ENCODE results near the gene CCDC146. TPM values are rescaled to one million over a fixed set of nuclear protein-coding genes. Genes with fewer than 3 reads are reported as not detected.
A peak's percentile ranks its signal among the peaks of the same experiment; 100 is the strongest.

The CCDC146 gene
- total and polyA plus RNA-seq, 4 donors, result 8.9 to 28.3 (median 17.8) TPM

GRCh38 chr7:77309714-77310220 is 187.4 kb downstream of the CCDC146 start:
- H3K27me3 ChIP-seq (ENCODE audit: control insufficient read depth in 1 of 2, insufficient read depth in 2 of 2, low read length in 1 of 2), result no peaks in the 10 kb centered on the region
- no peaks in the 10 kb centered on the region for H3K9me3 ChIP-seq (ENCODE audit: control insufficient read depth, low read length)
- intact Hi-C loops (cut with DNase I), result loop anchor here in 1 of 2 donors (5.0 kb wide), 1 partner anchor 32 kb away; no protein-coding TSS in a partner anchor
- no peaks in the 10 kb centered on the region for H3K36me3 ChIP-seq (ENCODE audit: control insufficient read depth in 1 of 2, insufficient read depth in 2 of 2, low read length in 1 of 2)
- H3K4me1 ChIP-seq (ENCODE audit: control insufficient read depth in 1 of 2, insufficient read depth in 2 of 2, low read length in 2 of 2), result peaks cover 0 to 19% of the 10 kb centered on the region in 2 donors
- 50 to 61% methylated on average over 1 of the region's 1 CpG for WGBS, 2 donors
- no peak overlapping the region for H3K4me3 ChIP-seq (ENCODE audit: low read length in 2 of 2)
- no peak overlapping the region for H3K27ac ChIP-seq (ENCODE audit: low read depth in 1 of 2, low read length in 2 of 2)
- ATAC-seq (ENCODE audit: low FRiP score), result no peak
- DNase-seq, result no peak

- Histone ChIP-seq H3K4me1 (ENCODE audit: control insufficient read depth in 1 of 2, insufficient read depth in 2 of 2, low read length in 2 of 2) (peaks cover 0 to 27% of the 10 kb centered on the region in 2 donors), H3K4me3 (ENCODE audit: low read length in 2 of 2) (no peak overlapping the region), H3K9me3 (ENCODE audit: control insufficient read depth, low read length) (no peaks in the 10 kb centered on the region), H3K27ac (ENCODE audit: low read depth in 1 of 2, low read length in 2 of 2) (no peak overlapping the region), H3K27me3 (ENCODE audit: control insufficient read depth in 1 of 2, insufficient read depth in 2 of 2, low read length in 1 of 2) (no peaks in the 10 kb centered on the region), H3K36me3 (ENCODE audit: control insufficient read depth in 1 of 2, insufficient read depth in 2 of 2, low read length in 1 of 2) (no peaks in the 10 kb centered on the region)
- DNase-seq (no peak), ATAC-seq (ENCODE audit: low FRiP score) (no peak)
- intact Hi-C loops (cut with DNase I), result loop anchor here in 1 of 2 donors (5.0 kb wide), 1 partner anchor 34 kb away; no protein-coding TSS in a partner anchor
- WGBS, 2 donors, result 73 to 80% methylated on average over 5 of the region's 5 CpGs
Observed at GRCh38 chr7:77310982-77311381, 188.6 kb downstream of the CCDC146 start.

- Histone ChIP-seq H3K36me3 (ENCODE audit: control insufficient read depth in 1 of 2, insufficient read depth in 2 of 2, low read length in 1 of 2) (no peaks in the 10 kb centered on the region), H3K27ac (ENCODE audit: low read depth in 1 of 2, low read length in 2 of 2) (peak overlapping the region; percentile 2 to 71), H3K9me3 (ENCODE audit: control insufficient read depth, low read length) (no peaks in the 10 kb centered on the region), H3K4me3 (ENCODE audit: low read length in 2 of 2) (no peak overlapping the region), H3K27me3 (ENCODE audit: control insufficient read depth in 1 of 2, insufficient read depth in 2 of 2, low read length in 1 of 2) (no peaks in the 10 kb centered on the region), H3K4me1 (ENCODE audit: control insufficient read depth in 1 of 2, insufficient read depth in 2 of 2, low read length in 2 of 2) (peaks cover 0 to 27% of the 10 kb centered on the region in 2 donors)
- DNase-seq (no peak), ATAC-seq (ENCODE audit: low FRiP score) (no peak)
- 2 to 7% methylated on average over 2 of the region's 2 CpGs for WGBS, 2 donors
- intact Hi-C loops (cut with DNase I), result loop anchor here in 1 of 2 donors (5.0 kb wide), 1 partner anchor 36 kb away; no protein-coding TSS in a partner anchor
Observed at GRCh38 chr7:77313085-77313484, 190.7 kb downstream of the CCDC146 start.

- no peak for DNase-seq
- Histone ChIP-seq H3K27me3 (ENCODE audit: control insufficient read depth in 1 of 2, insufficient read depth in 2 of 2, low read length in 1 of 2) (no peaks in the 10 kb centered on the region), H3K9me3 (ENCODE audit: control insufficient read depth, low read length) (no peaks in the 10 kb centered on the region), H3K4me3 (ENCODE audit: low read length in 2 of 2) (no peak overlapping the region), H3K36me3 (ENCODE audit: control insufficient read depth in 1 of 2, insufficient read depth in 2 of 2, low read length in 1 of 2) (no peaks in the 10 kb centered on the region), H3K4me1 (ENCODE audit: control insufficient read depth in 1 of 2, insufficient read depth in 2 of 2, low read length in 2 of 2) (peaks cover 0 to 27% of the 10 kb centered on the region in 2 donors), H3K27ac (ENCODE audit: low read depth in 1 of 2, low read length in 2 of 2) (peak overlapping the region; percentile 59 to 60)
- no peak for ATAC-seq (ENCODE audit: low FRiP score)
- intact Hi-C loops (cut with DNase I), result loop anchor here in 1 of 2 donors (5.0 kb wide), 1 partner anchor 37 kb away; no protein-coding TSS in a partner anchor
- 23 to 26% methylated on average over 5 of the region's 5 CpGs for WGBS, 2 donors
Observed at GRCh38 chr7:77313876-77314480, 191.6 kb downstream of the CCDC146 start.

GRCh38 chr7:77315182-77315591 is 192.8 kb downstream of the CCDC146 start:
- no peaks in the 10 kb centered on the region for H3K9me3 ChIP-seq (ENCODE audit: control insufficient read depth, low read length)
- peaks cover 0 to 27% of the 10 kb centered on the region in 2 donors for H3K4me1 ChIP-seq (ENCODE audit: control insufficient read depth in 1 of 2, insufficient read depth in 2 of 2, low read length in 2 of 2)
- no peaks in the 10 kb centered on the region for H3K27me3 ChIP-seq (ENCODE audit: control insufficient read depth in 1 of 2, insufficient read depth in 2 of 2, low read length in 1 of 2)
- no peaks in the 10 kb centered on the region for H3K36me3 ChIP-seq (ENCODE audit: control insufficient read depth in 1 of 2, insufficient read depth in 2 of 2, low read length in 1 of 2)
- WGBS, 2 donors, result 46 to 49% methylated on average over 3 of the region's 3 CpGs
- DNase-seq, result peak in 1 of 2 donors; percentile 61
- no peak overlapping the region for H3K27ac ChIP-seq (ENCODE audit: low read depth in 1 of 2, low read length in 2 of 2)
- ATAC-seq (ENCODE audit: low FRiP score), result peak; percentile 74
- no peak overlapping the region for H3K4me3 ChIP-seq (ENCODE audit: low read length in 2 of 2)
- intact Hi-C loops (cut with DNase I), result loop anchor here in 1 of 2 donors (5.0 kb wide), 1 partner anchor 133 kb away; no protein-coding TSS in a partner anchor

- H3K36me3 ChIP-seq (ENCODE audit: control insufficient read depth in 1 of 2, insufficient read depth in 2 of 2, low read length in 1 of 2), result no peaks in the 10 kb centered on the region
- no peak for ATAC-seq (ENCODE audit: low FRiP score)
- H3K9me3 ChIP-seq (ENCODE audit: control insufficient read depth, low read length), result no peaks in the 10 kb centered on the region
- DNase-seq, result no peak
- no peaks in the 10 kb centered on the region for H3K27me3 ChIP-seq (ENCODE audit: control insufficient read depth in 1 of 2, insufficient read depth in 2 of 2, low read length in 1 of 2)
- intact Hi-C loops (cut with DNase I), result loop anchor here in 1 of 2 donors (5.0 kb wide), 1 partner anchor 134 kb away; no protein-coding TSS in a partner anchor
- H3K27ac ChIP-seq (ENCODE audit: low read depth in 1 of 2, low read length in 2 of 2), result no peak overlapping the region
- H3K4me1 ChIP-seq (ENCODE audit: control insufficient read depth in 1 of 2, insufficient read depth in 2 of 2, low read length in 2 of 2), result peaks cover 0 to 28% of the 10 kb centered on the region in 2 donors
- no peak overlapping the region for H3K4me3 ChIP-seq (ENCODE audit: low read length in 2 of 2)
- WGBS, 2 donors, result 75 to 82% methylated on average over 2 of the region's 2 CpGs
Observed at GRCh38 chr7:77316219-77316978, 194.0 kb downstream of the CCDC146 start.

GRCh38 chr7:77318019-77318418 is 195.6 kb downstream of the CCDC146 start:
- Histone ChIP-seq H3K27ac (ENCODE audit: low read depth in 1 of 2, low read length in 2 of 2) (no peak overlapping the region), H3K36me3 (ENCODE audit: control insufficient read depth in 1 of 2, insufficient read depth in 2 of 2, low read length in 1 of 2) (no peaks in the 10 kb centered on the region), H3K27me3 (ENCODE audit: control insufficient read depth in 1 of 2, insufficient read depth in 2 of 2, low read length in 1 of 2) (no peaks in the 10 kb centered on the region), H3K4me1 (ENCODE audit: control insufficient read depth in 1 of 2, insufficient read depth in 2 of 2, low read length in 2 of 2) (peaks cover 2 to 19% of the 10 kb centered on the region in 2 donors), H3K4me3 (ENCODE audit: low read length in 2 of 2) (no peak overlapping the region), H3K9me3 (ENCODE audit: control insufficient read depth, low read length) (no peaks in the 10 kb centered on the region)
- intact Hi-C loops (cut with DNase I), result loop anchor here in 1 of 2 donors (5.0 kb wide), 1 partner anchor 136 kb away; no protein-coding TSS in a partner anchor
- WGBS, 2 donors, result 76 to 98% methylated on average over 1 of the region's 1 CpG
- DNase-seq (no peak), ATAC-seq (ENCODE audit: low FRiP score) (no peak)

- no peaks in the 10 kb centered on the region for H3K27me3 ChIP-seq (ENCODE audit: control insufficient read depth in 1 of 2, insufficient read depth in 2 of 2, low read length in 1 of 2)
- peaks cover 2 to 9% of the 10 kb centered on the region in 2 donors for H3K4me1 ChIP-seq (ENCODE audit: control insufficient read depth in 1 of 2, insufficient read depth in 2 of 2, low read length in 2 of 2)
- WGBS, 2 donors, result 68 to 70% methylated on average over 4 of the region's 4 CpGs
- intact Hi-C loops (cut with DNase I), result no loop called here
- ATAC-seq (ENCODE audit: low FRiP score) (no peak), DNase-seq (no peak)
- H3K4me3 ChIP-seq (ENCODE audit: low read length in 2 of 2), result no peak overlapping the region
- no peaks in the 10 kb centered on the region for H3K9me3 ChIP-seq (ENCODE audit: control insufficient read depth, low read length)
- H3K27ac ChIP-seq (ENCODE audit: low read depth in 1 of 2, low read length in 2 of 2), result no peak overlapping the region
- no peaks in the 10 kb centered on the region for H3K36me3 ChIP-seq (ENCODE audit: control insufficient read depth in 1 of 2, insufficient read depth in 2 of 2, low read length in 1 of 2)
Observed at GRCh38 chr7:77320137-77320536, 197.7 kb downstream of the CCDC146 start.

All from aorta (tissue), 5 donors.